IMR-90 (cell line): ENCODE results near the gene MDC1. TPM values are rescaled to one million over a fixed set of nuclear protein-coding genes. Genes with fewer than 3 reads are reported as not detected.

Experiments
- ATAC-seq: fragments of 200-7000 bp; cut with Tn5 transposase; 2 replicates; pipeline ENCODE4 v1.9.1; 2020; ENCODE audit warnings: low read depth, mild to moderate bottlenecking, moderate library complexity
- BruUV-seq: library from RNA; stranded (reverse); fragments of 400-500 nt; replicated peaks from 2 replicates; lab custom pipeline; 2021; lab: Mats Ljungman, UMichigan
- CTCF ChIA-PET: fragments of 300-600 bp; formaldehyde crosslinking; extraction: SDS; loops from one replicate; lab custom pipeline; 2021; ENCODE audit warnings: antibody characterized with exemption; lab: Yijun Ruan, JAX
- POLR2A ChIA-PET: fragments of 300-600 bp; sonication (Branson Sonifier 250); formaldehyde crosslinking; loops from one replicate; lab custom pipeline; 2022; ENCODE audit warnings: antibody characterized with exemption; ENCODE audit not compliant: unreplicated experiment; lab: Charles Lee
- DNase-seq: peaks from one replicate; pipeline ENCODE4 v3.0.0; 2013
- H2AFZ ChIP-seq: replicated peaks from 2 replicates; pipeline ENCODE3; 2013; ENCODE audit warnings: low read length, mild to moderate bottlenecking; ENCODE audit not compliant: poor library complexity
- H2AK5ac ChIP-seq: 2 replicates; pipeline ENCODE4 v1.6.1; 2013; ENCODE audit warnings: low read depth, low read length, inconsistent platforms
- H2AK9ac ChIP-seq: replicated peaks from 2 replicates; pipeline ENCODE3; 2013; ENCODE audit warnings: mild to moderate bottlenecking, low read depth, low read length, moderate library complexity; ENCODE audit not compliant: poor library complexity
- H2BK120ac ChIP-seq: 2 replicates; pipeline ENCODE4 v1.6.1; 2013; ENCODE audit warnings: low read depth, low read length, inconsistent platforms
- H2BK15ac ChIP-seq: 3 replicates; pipeline ENCODE4 v1.6.1; 2013; ENCODE audit warnings: low read depth, low read length, inconsistent platforms
- H2BK20ac ChIP-seq: 2 replicates; pipeline ENCODE4 v1.6.1; 2013; ENCODE audit warnings: low read depth, mild to moderate bottlenecking, inconsistent platforms, low read length, moderate library complexity
- H2BK5ac ChIP-seq: 2 replicates; pipeline ENCODE4 v1.6.1; 2013; ENCODE audit warnings: mild to moderate bottlenecking, low read depth, low read length, inconsistent platforms; ENCODE audit not compliant: poor library complexity, severe bottlenecking
- H3K14ac ChIP-seq: replicated peaks from 2 replicates; pipeline ENCODE4 v1.6.1; 2013; ENCODE audit warnings: low read depth, low read length, inconsistent platforms
- H3K18ac ChIP-seq: 2 replicates; pipeline ENCODE4 v1.6.1; 2013; ENCODE audit warnings: low read depth, low read length, control low read depth
- H3K23ac ChIP-seq: 2 replicates; pipeline ENCODE4 v1.6.1; 2013; ENCODE audit warnings: low read depth, low read length, inconsistent platforms
- H3K27ac ChIP-seq: 2 replicates; pipeline ENCODE4 v1.5.1; 2013; ENCODE audit warnings: mild to moderate bottlenecking, control low read depth, low read length; ENCODE audit not compliant: insufficient read depth
- H3K27me3 ChIP-seq: 2 replicates; pipeline ENCODE4 v1.6.1; 2013; ENCODE audit warnings: low read length; ENCODE audit not compliant: control insufficient read depth, insufficient read depth
- H3K36me3 ChIP-seq: 2 replicates; pipeline ENCODE4 v1.6.1; 2013; ENCODE audit warnings: low read length, mixed read lengths; ENCODE audit not compliant: control insufficient read depth, insufficient read depth
- H3K4ac ChIP-seq: 2 replicates; pipeline ENCODE4 v1.6.1; 2013; ENCODE audit warnings: low read depth, low read length, inconsistent platforms
- H3K4me1 ChIP-seq: 2 replicates; pipeline ENCODE4 v1.6.1; 2013; ENCODE audit warnings: low read length, mixed read lengths; ENCODE audit not compliant: control insufficient read depth, insufficient read depth
- H3K4me2 ChIP-seq: 2 replicates; pipeline ENCODE4 v1.6.1; 2013; ENCODE audit warnings: low read depth, mild to moderate bottlenecking, control low read depth, low read length, moderate library complexity
- H3K4me3 ChIP-seq: 2 replicates; pipeline ENCODE4 v1.5.1; 2013; ENCODE audit warnings: low read depth, mild to moderate bottlenecking, control low read depth, low read length, moderate library complexity; ENCODE audit not compliant: insufficient read depth
- H3K56ac ChIP-seq: 2 replicates; pipeline ENCODE4 v1.6.1; 2013; ENCODE audit warnings: low read length, inconsistent platforms; ENCODE audit not compliant: insufficient read depth; ENCODE audit errors: extremely low read depth
- H3K79me1 ChIP-seq, 2 experiments: 2 replicates each; pipeline ENCODE4 v1.6.1; 2013; ENCODE audit warnings: low read length in 2 of 2, inconsistent platforms in 1 of 2, low read depth in 1 of 2
- H3K9ac ChIP-seq: 2 replicates; pipeline ENCODE4 v1.6.1; 2013; ENCODE audit warnings: low read depth, low read length, control low read depth
- H3K9me1 ChIP-seq: 2 replicates; pipeline ENCODE4 v1.6.1; 2013; ENCODE audit warnings: low read length, inconsistent platforms; ENCODE audit not compliant: insufficient read depth
- H3K9me3 ChIP-seq: 2 replicates; pipeline ENCODE4 v1.6.1; 2013; ENCODE audit warnings: low read length; ENCODE audit not compliant: control insufficient read depth, insufficient read depth
- H4K20me1 ChIP-seq: 2 replicates; pipeline ENCODE4 v1.6.1; 2013; ENCODE audit warnings: low read length, inconsistent platforms; ENCODE audit not compliant: insufficient read depth
- H4K5ac ChIP-seq: 2 replicates; pipeline ENCODE4 v1.6.1; 2013; ENCODE audit warnings: mild to moderate bottlenecking, low read depth, low read length, control low read depth
- H4K8ac ChIP-seq, 2 experiments: 2 replicates each; pipeline ENCODE4 v1.6.1; 2013; ENCODE audit warnings: low read depth in 2 of 2, low read length in 2 of 2, control low read depth in 1 of 2, inconsistent platforms in 1 of 2
- H4K91ac ChIP-seq: 2 replicates; pipeline ENCODE4 v1.6.1; 2013; ENCODE audit warnings: low read depth, low read length, inconsistent platforms; ENCODE audit not compliant: insufficient read depth
- FOS ChIP-seq: fragments of 150-350 bp; IDR thresholded peaks from 2 replicates; pipeline ENCODE4 v1.6.1; 2016; ENCODE audit warnings: low read depth, low read length
- MAFK ChIP-seq: IDR thresholded peaks from 2 replicates; pipeline ENCODE4 v1.6.1; 2012; ENCODE audit warnings: low read depth, low read length, improper control_type of control experiment
- MAZ ChIP-seq: IDR thresholded peaks from 2 replicates; pipeline ENCODE4 v1.6.1; 2012; ENCODE audit warnings: low read depth, mild to moderate bottlenecking, low read length, improper control_type of control experiment, moderate library complexity, borderline replicate concordance
- NFE2L2 ChIP-seq: fragments of 150-350 bp; IDR thresholded peaks from 2 replicates; pipeline ENCODE4 v1.6.1; 2016; ENCODE audit warnings: low read depth, mild to moderate bottlenecking, low read length
- POLR2A ChIP-seq: IDR thresholded peaks from 2 replicates; pipeline ENCODE4 v1.6.1; 2012; ENCODE audit warnings: mild to moderate bottlenecking, low read depth, low read length
- RAD21 ChIP-seq: IDR thresholded peaks from 2 replicates; pipeline ENCODE4 v1.6.1; 2012; ENCODE audit warnings: low read length, improper control_type of control experiment
- RCOR1 ChIP-seq: IDR thresholded peaks from 2 replicates; pipeline ENCODE4 v1.6.1; 2012; ENCODE audit warnings: mild to moderate bottlenecking, low read length, improper control_type of control experiment; ENCODE audit not compliant: insufficient replicate concordance
- RFX5 ChIP-seq: IDR thresholded peaks from 2 replicates; pipeline ENCODE4 v1.8.0; 2012; ENCODE audit warnings: low read depth, mild to moderate bottlenecking, low read length, moderate library complexity
- WGBS, 2 experiments: methylation state at CpG; one replicate each; pipeline versions ENCODE4 v1.1.5 to v1.1.7; 2013; ENCODE audit warnings: missing lambda C conversion rate in 2 of 2; ENCODE audit not compliant: insufficient read length in 1 of 2; ENCODE audit errors: extremely low coverage in 2 of 2; 5-methylcytosine and 5-hydroxymethylcytosine counted together
- dilution Hi-C: fragments of 300-500 bp; cut with HindIII; formaldehyde crosslinking; loops from one replicate; pipeline ENCODE4 v1.14.3; 2018; ENCODE audit warnings: low sequenced_read_pairs; ENCODE audit not compliant: unreplicated experiment
- in situ Hi-C: fragments of 300-500 bp; cut with MboI; formaldehyde crosslinking; loops from 3 replicates; pipeline ENCODE4 v1.14.3; 2019; ENCODE audit warnings: low sequenced_read_pairs, inconsistent platforms, mixed read lengths
- intact Hi-C: fragments of 100-400 bp; cut with micrococcal nuclease; formaldehyde crosslinking; loops from 2 replicates; pipeline ENCODE4 v1.10.0; 2022
- polyA plus RNA-seq, 3 experiments: library from polyadenylated mRNA; depleted of rRNA; stranded (reverse); fragments of >200 nt; gene quantifications; 2 replicates each; pipeline ENCODE4 v1.2.3, GENCODE V29; 2012; ENCODE audit warnings: low replicate concordance in 1 of 3
- total RNA-seq: library from RNA; depleted of rRNA; stranded (reverse); fragments of >200 nt; gene quantifications from 2 replicates; pipeline ENCODE4 v1.2.3, GENCODE V29; 2012
- TF ChIP-seq, protein P1 (sequence below): conservative IDR thresholded peaks from 2 replicates; pipeline ENCODE4 v1.5.1; 2012; ENCODE audit warnings: mild to moderate bottlenecking, low read depth, low read length, improper control_type of control experiment
- TF ChIP-seq, protein P2 (sequence below): fragments of 150-350 bp; IDR thresholded peaks from 2 replicates; pipeline ENCODE4 v1.6.1; 2017; ENCODE audit warnings: mild to moderate bottlenecking, antibody characterized with exemption, low read length, low read depth

Gene MDC1
- total and polyA plus RNA-seq, 2 of the 4 experiments (the other 2 are of a cell fraction), result 4.5 to 12.1 TPM

DNA sequence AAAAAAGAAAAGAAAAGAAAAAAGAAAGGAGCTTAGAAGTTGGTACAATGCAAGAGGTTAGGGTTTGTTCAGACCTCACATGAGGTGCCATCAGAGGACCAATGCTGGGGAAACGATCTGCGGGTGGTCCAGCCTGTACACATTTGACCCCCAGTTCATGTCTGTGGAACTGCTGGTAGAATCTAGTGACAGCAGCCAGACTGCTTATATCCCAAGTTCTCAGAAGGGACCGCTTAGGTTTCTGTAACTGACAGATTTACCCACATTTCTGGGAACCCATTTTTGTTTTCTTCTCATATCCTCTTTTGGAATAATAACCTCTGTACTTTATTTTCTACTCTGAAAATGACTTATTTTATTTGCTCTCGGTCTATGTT is 35.3 kb downstream of the MDC1 start:
- peak overlapping the region; percentile 97 for H3K4me3 ChIP-seq
- peak overlapping the region; percentile 89 for H3K18ac ChIP-seq
- H3K4me2 ChIP-seq, result peak overlapping the region; percentile 99
- no peaks in the 10 kb centered on the region for H3K9me3 ChIP-seq
- H2AFZ ChIP-seq, result no peak overlapping the region
- TF ChIP-seq, protein P1, sequence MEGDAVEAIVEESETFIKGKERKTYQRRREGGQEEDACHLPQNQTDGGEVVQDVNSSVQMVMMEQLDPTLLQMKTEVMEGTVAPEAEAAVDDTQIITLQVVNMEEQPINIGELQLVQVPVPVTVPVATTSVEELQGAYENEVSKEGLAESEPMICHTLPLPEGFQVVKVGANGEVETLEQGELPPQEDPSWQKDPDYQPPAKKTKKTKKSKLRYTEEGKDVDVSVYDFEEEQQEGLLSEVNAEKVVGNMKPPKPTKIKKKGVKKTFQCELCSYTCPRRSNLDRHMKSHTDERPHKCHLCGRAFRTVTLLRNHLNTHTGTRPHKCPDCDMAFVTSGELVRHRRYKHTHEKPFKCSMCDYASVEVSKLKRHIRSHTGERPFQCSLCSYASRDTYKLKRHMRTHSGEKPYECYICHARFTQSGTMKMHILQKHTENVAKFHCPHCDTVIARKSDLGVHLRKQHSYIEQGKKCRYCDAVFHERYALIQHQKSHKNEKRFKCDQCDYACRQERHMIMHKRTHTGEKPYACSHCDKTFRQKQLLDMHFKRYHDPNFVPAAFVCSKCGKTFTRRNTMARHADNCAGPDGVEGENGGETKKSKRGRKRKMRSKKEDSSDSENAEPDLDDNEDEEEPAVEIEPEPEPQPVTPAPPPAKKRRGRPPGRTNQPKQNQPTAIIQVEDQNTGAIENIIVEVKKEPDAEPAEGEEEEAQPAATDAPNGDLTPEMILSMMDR, result no peak
- TF ChIP-seq RAD21 (no peak), MAZ (no peak), RCOR1 (no peak), POLR2A (no peak), NFE2L2 (no peak), FOS (no peak), RFX5 (no peak), MAFK (no peak)
- TF ChIP-seq, protein P2, sequence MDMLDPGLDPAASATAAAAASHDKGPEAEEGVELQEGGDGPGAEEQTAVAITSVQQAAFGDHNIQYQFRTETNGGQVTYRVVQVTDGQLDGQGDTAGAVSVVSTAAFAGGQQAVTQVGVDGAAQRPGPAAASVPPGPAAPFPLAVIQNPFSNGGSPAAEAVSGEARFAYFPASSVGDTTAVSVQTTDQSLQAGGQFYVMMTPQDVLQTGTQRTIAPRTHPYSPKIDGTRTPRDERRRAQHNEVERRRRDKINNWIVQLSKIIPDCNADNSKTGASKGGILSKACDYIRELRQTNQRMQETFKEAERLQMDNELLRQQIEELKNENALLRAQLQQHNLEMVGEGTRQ, result no peak
- peak overlapping the region; percentile 88 for H4K91ac ChIP-seq
- no peak for ATAC-seq
- 44% methylated on average over 1 of the region's 4 CpGs; no CpG with 5 or more reads in 1 of the 2 experiments for WGBS, 2 experiments
- peak overlapping the region; percentile 99 for H3K14ac ChIP-seq
- H3K4ac ChIP-seq, result peak overlapping the region; percentile 97
- H2AK9ac ChIP-seq, result peak overlapping the region; percentile 70
- in situ Hi-C loops (loop anchor here (5.0 kb wide), 1 partner anchor 41 kb away; the partner anchor contains the start of gene TUBB), dilution Hi-C loops (no loop called here), intact Hi-C loops (loop anchor here (1.0 to 5.0 kb wide), 3 partner anchors 40 to 406 kb away; no protein-coding TSS in a partner anchor)
- H3K56ac ChIP-seq, result peak overlapping the region; percentile 95
- ChIA-PET POLR2A (interaction anchor here (0.5 to 1.8 kb wide), 4 partner anchors 9 to 149 kb away, joined by 3 to 7 read pairs (median 5); partner anchors contain the start of gene DHX16), CTCF (interaction anchor here (2.0 kb wide), 1 partner anchor 41 kb away, joined by 8 read pairs; no protein-coding TSS in a partner anchor)
- peaks cover 6 to 42% of the 10 kb centered on the region in 2 experiments for H3K79me1 ChIP-seq
- no peak for DNase-seq
- peak overlapping the region; percentile 51 for H2BK20ac ChIP-seq
- peak overlapping the region; percentile 99 for H3K9ac ChIP-seq
- peaks cover 60% of the 10 kb centered on the region for H3K36me3 ChIP-seq
- peak overlapping the region; percentile 85 for H2BK120ac ChIP-seq
- H3K23ac ChIP-seq, result peak overlapping the region; percentile 96
- H4K5ac ChIP-seq, result peak overlapping the region; percentile 89
- H4K20me1 ChIP-seq, result peaks cover 87% of the 10 kb centered on the region
- peak overlapping the region; percentile 98 for H3K27ac ChIP-seq
- peaks cover 14% of the 10 kb centered on the region for H3K4me1 ChIP-seq
- H2BK15ac ChIP-seq, result peak overlapping the region; percentile 91
- no peaks in the 10 kb centered on the region for H3K27me3 ChIP-seq
- BruUV-seq, result no TSS peak
- H4K8ac ChIP-seq, result peak overlapping the region in 1 of 2 experiments; percentile 94; a peak in 3 of 4 replicates
- peak overlapping the region; percentile 94 for H2BK5ac ChIP-seq
- H2AK5ac ChIP-seq, result peak overlapping the region; percentile 98
- H3K9me1 ChIP-seq, result no peaks in the 10 kb centered on the region
